Type B pancreatic cell (in vitro differentiated cells): ENCODE data around the gene SHROOM3. TPM values are rescaled to one million over a fixed set of nuclear protein-coding genes. Genes with fewer than 3 reads are reported as not detected.

Experiments used
- DNase-seq: peaks from one replicate; pipeline ENCODE4 v3.0.0; 2021; ENCODE audit warnings: mixed read lengths; ENCODE audit not compliant: unreplicated experiment; ENCODE audit errors: extremely low spot score
- H3K27ac Mint-ChIP-seq: 2 replicates; pipeline ENCODE4 v1.8.0; 2021; ENCODE audit warnings: mild to moderate bottlenecking, mixed read lengths
- H3K27me3 Mint-ChIP-seq: 2 replicates; pipeline ENCODE4 v1.8.0; 2021; ENCODE audit warnings: mixed read lengths
- H3K36me3 Mint-ChIP-seq: 2 replicates; pipeline ENCODE4 v1.8.0; 2021; ENCODE audit warnings: mixed read lengths
- H3K4me1 Mint-ChIP-seq: one replicate; pipeline ENCODE4 v1.8.0; 2021; ENCODE audit warnings: mixed read lengths; ENCODE audit not compliant: unreplicated experiment
- H3K4me3 Mint-ChIP-seq: 2 replicates; pipeline ENCODE4 v1.8.0; 2021; ENCODE audit warnings: mild to moderate bottlenecking, mixed read lengths
- H3K9me3 Mint-ChIP-seq: 2 replicates; pipeline ENCODE4 v1.8.0; 2021; ENCODE audit warnings: mixed read lengths
- CTCF ChIP-seq: fragments of 200-600 bp; sonication (generic); conservative IDR thresholded peaks from 2 replicates; pipeline ENCODE4 v1.5.0; 2021; ENCODE audit warnings: antibody characterized with exemption, mild to moderate bottlenecking
- long read RNA-seq: library from polyadenylated mRNA; unstranded; transcript quantifications from one replicate; pipeline ENCODE4 v2.0.0, GENCODE V29; 2020
- total RNA-seq: library from RNA; stranded (reverse); gene quantifications from 2 replicates; pipeline ENCODE4 v1.2.1, GENCODE V29; 2021; ENCODE audit warnings: low replicate concordance

The SHROOM3 gene
- 32.1 and 38.6 TPM in 2 replicates for total RNA-seq
- long read RNA-seq, partial matches to known transcripts, result 6 of 19 reads
- long read RNA-seq, other reads (novel, unspliced or antisense), result 13 of 19 reads

GRCh38 chr4:76434901-76435527 lies at the start of gene SHROOM3:
Gene SHROOM3 (plus strand): TSS chr4:76435229. CDS start chr4:76436053, 824 bp downstream.
- no peak for TF ChIP-seq CTCF
- peaks cover 7% of the 10 kb centered on the region for H3K9me3 Mint-ChIP-seq
- peaks cover 26% of the 10 kb centered on the region for H3K4me1 Mint-ChIP-seq
- H3K27me3 Mint-ChIP-seq, result peaks cover 3% of the 10 kb centered on the region
- H3K36me3 Mint-ChIP-seq, result no peaks in the 10 kb centered on the region
- peak within 1 kb of the TSS; percentile 81 for H3K27ac Mint-ChIP-seq
- DNase-seq, result no peak
- peak within 1 kb of the TSS; percentile 82 for H3K4me3 Mint-ChIP-seq

GRCh38 chr4:76385974-76386373 lies 49.1 kb upstream of the SHROOM3 start:
- H3K4me3 Mint-ChIP-seq, result no peak overlapping the region
- H3K36me3 Mint-ChIP-seq, result no peaks in the 10 kb centered on the region
- peaks cover 6% of the 10 kb centered on the region for H3K4me1 Mint-ChIP-seq
- no peak for DNase-seq
- TF ChIP-seq CTCF, result no peak
- H3K27me3 Mint-ChIP-seq, result no peaks in the 10 kb centered on the region
- H3K9me3 Mint-ChIP-seq, result peaks cover 12% of the 10 kb centered on the region
- no peak overlapping the region for H3K27ac Mint-ChIP-seq

GRCh38 chr4:76386566-76387305 lies 48.3 kb upstream of the SHROOM3 start:
- no peak overlapping the region for H3K27ac Mint-ChIP-seq
- no peak for TF ChIP-seq CTCF
- H3K27me3 Mint-ChIP-seq, result no peaks in the 10 kb centered on the region
- H3K9me3 Mint-ChIP-seq, result peaks cover 12% of the 10 kb centered on the region
- no peak for DNase-seq
- no peaks in the 10 kb centered on the region for H3K36me3 Mint-ChIP-seq
- H3K4me3 Mint-ChIP-seq, result no peak overlapping the region
- peaks cover 6% of the 10 kb centered on the region for H3K4me1 Mint-ChIP-seq

- H3K4me3 Mint-ChIP-seq, result no peak overlapping the region
- H3K36me3 Mint-ChIP-seq, result no peaks in the 10 kb centered on the region
- no peaks in the 10 kb centered on the region for H3K27me3 Mint-ChIP-seq
- no peak for DNase-seq
- peaks cover 2% of the 10 kb centered on the region for H3K4me1 Mint-ChIP-seq
- no peak overlapping the region for H3K27ac Mint-ChIP-seq
- H3K9me3 Mint-ChIP-seq, result peaks cover 12% of the 10 kb centered on the region
- TF ChIP-seq CTCF, result no peak
These were observed 46.7 kb upstream of the SHROOM3 start for GRCh38 chr4:76388160-76388908.

- TF ChIP-seq CTCF, result no peak
- Mint-ChIP-seq H3K4me3 (no peak overlapping the region), H3K36me3 (no peaks in the 10 kb centered on the region), H3K27me3 (peaks cover 9% of the 10 kb centered on the region), H3K4me1 (no peaks in the 10 kb centered on the region), H3K27ac (no peak overlapping the region), H3K9me3 (no peaks in the 10 kb centered on the region)
- no peak for DNase-seq
These were observed 33.4 kb upstream of the SHROOM3 start for GRCh38 chr4:76401654-76402053.
